ENCODE data around the gene HOXA10.

Gene HOXA10

DNA sequence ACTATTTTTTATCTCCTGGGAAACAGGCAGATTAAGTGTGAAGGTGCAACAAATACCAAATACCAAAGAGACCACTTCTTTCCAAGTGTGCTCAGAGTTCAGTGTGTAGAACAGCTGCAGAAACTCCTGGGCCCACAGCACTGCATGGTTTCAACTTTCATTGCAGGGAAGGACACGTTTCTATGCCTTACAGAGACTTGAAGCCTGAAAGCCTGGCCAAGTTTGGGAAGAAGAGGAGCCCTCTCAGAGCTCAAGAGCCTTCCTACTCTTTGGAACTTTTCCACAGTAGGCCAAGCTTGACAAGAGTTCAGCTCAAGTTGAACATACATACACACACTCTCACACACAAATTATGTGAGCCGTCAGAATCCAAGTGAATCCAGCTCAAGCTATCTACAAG is 46.1 kb downstream of the HOXA10 start:
- DNase-seq: no peak

DNA sequence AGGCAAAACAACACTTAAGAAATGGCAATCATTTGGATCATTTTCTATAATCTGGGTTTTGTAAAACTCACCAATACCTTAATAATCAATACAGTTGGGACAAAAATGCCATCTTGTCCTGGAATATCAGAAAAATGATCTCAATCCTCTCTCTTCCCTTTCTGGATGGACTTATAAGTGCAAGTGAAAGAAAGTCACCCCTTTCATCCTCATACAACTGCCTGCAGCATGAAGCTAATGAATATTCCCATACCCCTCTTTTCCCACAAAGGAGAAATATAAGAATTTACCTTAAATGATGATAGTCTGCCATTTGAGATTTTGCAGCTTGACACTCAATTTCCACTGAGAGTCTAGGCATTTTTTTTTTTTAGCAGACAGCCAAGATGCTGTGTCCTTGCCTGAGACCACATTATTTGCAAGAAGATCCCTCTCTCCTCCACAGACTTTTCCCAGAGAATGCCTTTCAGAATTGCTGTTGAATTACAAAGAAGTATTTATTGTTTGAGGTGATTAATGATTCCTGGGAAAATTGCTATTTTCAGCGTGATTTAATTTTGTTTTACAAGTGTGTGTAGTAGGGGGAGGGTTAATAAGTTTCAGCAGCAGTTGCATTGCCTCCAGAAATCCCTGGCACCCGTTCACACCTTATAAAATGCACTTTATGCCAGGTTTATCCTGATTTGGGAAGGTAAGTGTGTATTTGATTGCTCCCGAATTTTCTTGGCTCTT is 47.4 kb downstream of the HOXA10 start:
- DNase-seq: no peak

DNA sequence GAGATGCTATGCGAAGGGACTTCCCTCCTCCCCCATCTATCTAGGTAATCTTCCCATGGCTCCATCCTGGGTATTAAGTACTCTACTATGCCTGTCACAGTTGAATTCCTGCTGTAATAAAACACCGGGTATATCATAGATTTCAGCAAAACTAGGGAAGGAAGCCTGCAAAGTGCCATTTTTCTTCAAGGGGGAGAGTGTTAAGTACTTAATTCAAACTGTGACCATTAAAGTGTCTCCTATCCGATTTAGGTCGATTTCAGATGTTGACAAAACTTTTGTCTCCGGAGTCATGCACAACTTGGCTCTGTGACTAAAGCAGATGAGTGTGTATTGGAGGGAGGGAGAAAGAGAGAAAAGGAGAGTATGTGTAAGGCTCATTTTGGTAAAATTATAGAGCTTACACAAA is 48.1 kb downstream of the HOXA10 start:
- DNase-seq: no peak

DNA sequence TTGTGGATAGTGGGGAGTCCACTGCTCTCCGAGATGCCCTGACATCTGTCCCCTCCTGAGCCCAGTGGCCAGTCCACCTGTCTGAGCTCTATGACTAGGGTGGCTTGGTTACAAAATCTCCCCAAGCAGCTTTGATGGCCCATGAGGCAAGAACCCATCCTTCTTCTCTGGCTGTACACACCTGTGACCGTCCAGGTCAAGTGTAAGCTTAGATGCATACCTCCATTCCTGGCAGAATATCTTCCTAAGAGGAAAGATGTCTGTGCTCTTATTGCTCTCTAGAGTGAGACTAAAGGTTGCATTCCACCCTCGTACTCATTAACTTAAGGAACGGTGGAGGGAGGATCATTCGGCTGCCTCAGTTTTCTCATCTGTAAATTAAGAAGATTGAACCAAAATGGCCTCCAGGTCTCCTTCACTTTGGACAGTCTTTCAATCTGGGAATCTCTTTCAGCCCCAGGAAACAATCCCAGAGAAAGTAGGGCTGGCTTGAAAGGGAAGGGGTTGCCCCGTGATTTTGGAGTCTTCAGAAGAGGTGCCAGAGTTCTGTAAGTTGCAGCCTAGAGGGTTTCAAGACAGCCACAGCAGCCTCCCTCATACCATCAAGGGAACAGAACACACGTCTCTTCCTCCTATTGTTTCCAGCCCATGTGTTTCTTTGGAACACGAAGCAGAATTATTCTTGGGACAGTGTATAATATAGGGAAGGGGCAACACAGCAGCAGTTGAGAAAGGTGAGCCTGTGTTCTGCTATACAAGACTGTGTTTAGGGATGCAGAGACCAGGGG is 49.0 kb downstream of the HOXA10 start:
- no peak for DNase-seq

DNA sequence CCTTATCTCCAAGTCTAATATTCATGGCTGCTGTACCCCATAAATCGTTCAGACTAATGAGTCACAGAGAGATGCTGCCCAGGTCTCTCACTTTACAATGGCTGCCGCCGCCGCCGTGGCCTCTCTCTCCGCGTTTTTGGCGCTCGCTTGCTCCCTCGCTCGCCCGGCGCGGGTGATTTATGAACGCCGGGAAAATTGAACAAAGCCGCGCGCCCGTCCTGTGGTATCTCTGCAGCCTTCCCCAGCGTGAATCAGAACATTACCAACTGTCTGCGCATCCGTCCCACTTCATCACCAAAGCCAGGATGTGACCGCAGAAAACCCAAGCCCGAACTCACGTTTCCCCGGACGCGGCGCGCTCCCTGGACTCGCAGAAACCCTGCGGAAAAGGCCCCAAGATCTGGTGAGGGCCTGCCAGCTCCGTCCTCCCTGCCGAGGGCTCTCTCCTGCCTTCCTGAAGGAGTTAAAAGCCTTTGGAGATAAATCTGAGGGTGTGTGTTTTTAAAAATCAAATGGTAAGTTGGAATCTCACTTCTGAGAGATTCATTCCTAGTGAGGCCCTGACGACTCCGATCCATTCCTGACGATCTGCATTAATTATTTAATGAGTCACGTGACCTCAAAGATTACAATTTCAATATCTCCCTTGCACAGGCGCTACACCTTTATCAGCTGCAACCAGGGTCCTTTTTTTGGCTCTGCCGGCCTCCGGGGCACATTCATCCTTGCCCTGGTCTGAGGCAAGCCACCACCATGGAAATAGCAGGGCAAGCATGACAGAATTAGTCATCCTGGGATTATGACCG is 49.8 kb downstream of the HOXA10 start:
- DNase-seq: no peak

DNA sequence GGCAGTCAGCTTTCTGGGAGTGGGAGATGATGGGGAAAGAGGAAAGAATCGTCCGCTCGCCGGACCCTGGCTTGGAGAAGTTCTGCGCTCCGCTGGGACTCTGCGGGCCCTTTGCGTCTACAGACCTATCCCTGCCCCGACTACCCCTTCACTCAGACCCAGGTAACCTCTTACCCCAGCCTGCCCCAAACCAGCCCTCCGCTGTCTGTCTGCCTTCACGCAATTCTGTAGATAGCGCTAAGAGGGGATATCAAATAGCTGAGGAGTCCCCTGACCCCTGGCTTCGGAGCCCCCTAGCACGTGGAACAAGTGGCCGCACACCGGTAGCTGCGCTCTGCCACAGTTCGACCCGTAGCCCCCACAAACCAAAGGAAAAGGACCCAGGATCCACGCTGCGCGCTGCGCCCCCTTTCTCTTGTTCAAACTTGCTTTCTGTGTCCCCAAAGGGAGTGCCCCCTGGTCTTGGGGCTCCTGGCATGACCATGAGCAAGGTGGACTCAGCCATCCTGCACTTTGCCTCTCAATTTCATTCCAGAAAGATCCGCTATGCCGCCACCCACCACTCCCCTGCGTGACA is 50.6 kb downstream of the HOXA10 start:
- no peak for DNase-seq

DNA sequence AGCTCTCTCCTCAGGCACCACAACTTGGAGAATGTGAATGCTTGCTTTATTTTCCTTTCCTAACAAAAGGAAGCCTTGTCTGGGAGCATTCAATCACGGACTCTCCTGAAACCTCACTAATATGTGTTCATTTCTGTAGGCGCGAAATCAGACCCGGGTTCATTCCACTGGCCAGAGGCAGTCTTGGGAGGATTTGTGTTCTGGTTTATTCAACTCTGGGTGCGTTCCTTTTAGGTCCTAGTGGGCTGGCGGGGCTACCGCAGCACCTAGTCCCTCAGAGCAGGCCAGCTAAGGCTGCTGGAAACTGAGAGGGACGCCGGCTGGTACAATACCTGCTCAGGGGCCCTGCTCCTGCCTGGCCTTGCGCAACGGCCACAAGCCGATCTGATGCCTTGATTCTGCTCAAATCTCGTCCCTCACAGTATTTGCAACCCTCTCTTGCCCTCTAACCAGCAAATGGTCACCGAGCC is 51.1 kb downstream of the HOXA10 start:
- no peak for DNase-seq

DNA sequence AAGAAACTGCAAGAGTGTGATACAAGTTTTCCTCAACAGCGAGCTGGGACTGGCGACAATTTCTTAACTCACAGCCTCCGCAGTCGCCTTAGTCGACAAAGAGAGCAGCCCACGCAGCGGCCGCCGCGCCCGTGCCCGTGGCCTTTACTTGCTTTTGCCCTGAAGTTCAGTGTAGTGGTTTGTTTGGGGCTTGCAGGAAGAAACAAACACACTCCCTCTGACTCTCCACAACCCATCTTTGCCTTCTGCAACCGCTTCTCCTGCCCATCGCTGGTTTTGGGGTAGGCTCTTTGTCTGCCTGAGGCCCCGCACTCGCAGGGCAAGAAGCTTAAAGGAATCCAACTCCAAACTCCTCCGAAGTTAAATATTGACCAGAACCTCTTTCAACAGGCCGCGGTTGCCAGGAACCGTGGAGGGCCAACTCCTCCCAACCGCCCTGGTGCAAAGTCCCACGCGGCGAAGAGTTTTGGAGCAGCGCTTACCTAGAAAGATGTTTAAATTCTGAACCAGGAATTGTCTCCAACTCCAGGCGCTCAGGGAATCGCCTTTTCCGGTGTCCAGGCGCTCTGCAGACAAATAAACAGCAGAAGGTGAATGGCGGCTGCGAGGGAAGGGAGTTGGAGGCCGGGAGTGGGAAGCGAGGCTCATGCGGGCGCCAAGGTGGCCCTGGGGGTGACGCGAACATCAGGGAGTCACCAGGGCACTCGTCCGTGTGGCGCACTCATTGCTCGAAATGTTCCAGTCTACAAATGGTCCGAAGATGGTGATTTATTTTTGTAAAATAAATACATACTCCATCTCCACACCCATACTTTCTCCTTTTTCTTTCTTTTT is 51.8 kb downstream of the HOXA10 start:
- DNase-seq: no peak

DNA sequence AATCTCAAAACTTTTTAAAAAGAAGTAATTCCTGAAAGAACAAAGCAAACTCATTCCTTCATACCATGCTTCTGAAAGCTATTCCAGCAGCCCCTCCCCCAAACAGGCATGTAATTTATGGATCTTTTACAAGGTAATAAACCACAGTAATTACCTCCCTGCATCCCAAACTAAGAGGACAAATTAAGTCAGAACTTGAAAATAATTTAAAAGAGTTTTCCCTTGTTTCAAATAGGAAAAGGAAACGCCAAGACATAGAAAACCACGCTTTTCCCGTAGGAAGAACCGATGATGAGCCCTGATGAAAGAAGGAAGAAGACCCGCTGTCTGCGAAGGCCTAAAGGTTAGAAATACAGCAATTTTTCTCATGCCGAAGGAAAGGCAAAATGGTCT is 52.4 kb downstream of the HOXA10 start:
- no peak for DNase-seq

All from CD4-positive, alpha-beta T cell treated with Interleukin-1 beta for 1 hour (primary cell).